Fibroblast of villous mesenchyme (primary cell): ENCODE measurements around the gene AKAP13. TPM values are rescaled to one million over a fixed set of nuclear protein-coding genes. Genes with fewer than 3 reads are reported as not detected.

ENCODE experiments used
- DNase-seq: peaks from one replicate; pipeline ENCODE4 v3.0.0-alpha.2; 2010; ENCODE audit warnings: low read depth
- H3K4me3 ChIP-seq: 2 replicates; pipeline ENCODE4 v1.5.1; 2011; ENCODE audit warnings: low read depth, mild to moderate bottlenecking, low read length
- CTCF ChIP-seq: IDR thresholded peaks from 2 replicates; pipeline ENCODE4 v1.5.1; 2012; ENCODE audit warnings: low read depth, mild to moderate bottlenecking, low read length; ENCODE audit not compliant: insufficient read depth
- total RNA-seq: library from RNA; depleted of rRNA; stranded (reverse); fragments of >200 nt; gene quantifications from 2 replicates; pipeline ENCODE4 v1.2.3, GENCODE V29; 2012

AKAP13 gene
- total RNA-seq, 1 donor: 164 TPM

GRCh38 chr15:85684174-85684710 is 303.8 kb downstream of the AKAP13 start:
- H3K4me3 ChIP-seq: no peak overlapping the region
- TF ChIP-seq CTCF: no peak
- DNase-seq: no peak

GRCh38 chr15:85685356-85685755 is 305.0 kb downstream of the AKAP13 start:
- TF ChIP-seq CTCF: no peak
- DNase-seq: no peak
- H3K4me3 ChIP-seq: no peak overlapping the region

GRCh38 chr15:85687329-85687728 is 306.9 kb downstream of the AKAP13 start:
- no peak for TF ChIP-seq CTCF
- H3K4me3 ChIP-seq: no peak overlapping the region
- no peak for DNase-seq

GRCh38 chr15:85688711-85689110 is 308.3 kb downstream of the AKAP13 start:
- TF ChIP-seq CTCF: no peak
- no peak for DNase-seq

GRCh38 chr15:85689729-85690128 is 309.3 kb downstream of the AKAP13 start:
- DNase-seq: peak; percentile 66
- no peak for TF ChIP-seq CTCF
- no peak overlapping the region for H3K4me3 ChIP-seq

More at GRCh38 chr15:85688711-85689110, 308.3 kb downstream of the AKAP13 start:
- no peak overlapping the region for H3K4me3 ChIP-seq

- no peak for TF ChIP-seq CTCF
- H3K4me3 ChIP-seq: no peak overlapping the region
- DNase-seq: no peak
Measured at GRCh38 chr15:85690561-85691231, 310.3 kb downstream of the AKAP13 start.
